Measurements from ENCODE around the gene CEBPZOS.
"Not testable (repeated sequence)": the region's sequence is repeated elsewhere in the genome, so short reads cannot be mapped to it uniquely, and the experiment has no call there.

The CEBPZOS gene

GRCh38 chr2:37188570-37188969, 7.7 kb upstream of the CEBPZOS start, which contains the start of gene SULT6B1:
TSS of gene SULT6B1 (minus strand) at chr2:37188670. CDS start at chr2:37188640, 30 bp downstream.
- Histone ChIP-seq H3K9me3 (ENCODE audit: severe bottlenecking) (no peaks in the 10 kb centered on the region), H3K36me3 (no peaks in the 10 kb centered on the region), H3K4me3 (ENCODE audit: low read depth, low read length) (no peak within 1 kb of the TSS), H3K27me3 (ENCODE audit: insufficient read depth, low read depth, severe bottlenecking) (no peaks in the 10 kb centered on the region), H3K27ac (no peak within 1 kb of the TSS)
- TF ChIP-seq CTCF (IDR thresholded peaks at IDR 0.05; ENCODE audit: low read depth, low read length) = no peak
- DNase-seq = no peak

GRCh38 chr2:37189452-37190153, 6.7 kb upstream of the CEBPZOS start:
- H3K4me3 ChIP-seq (ENCODE audit: low read depth, low read length) = no peak overlapping the region
- no peaks in the 10 kb centered on the region for H3K9me3 ChIP-seq (ENCODE audit: severe bottlenecking)
- peak; percentile 16; the same call in 1 of the 2 replicates for TF ChIP-seq CTCF (IDR thresholded peaks at IDR 0.05; ENCODE audit: low read depth, low read length)
- DNase-seq = peak; percentile 41
- no peaks in the 10 kb centered on the region for H3K27me3 ChIP-seq (ENCODE audit: insufficient read depth, low read depth, severe bottlenecking)
- H3K27ac ChIP-seq = no peak overlapping the region
- H3K36me3 ChIP-seq = no peaks in the 10 kb centered on the region

- H3K4me3 ChIP-seq (ENCODE audit: low read depth, low read length) = no peak overlapping the region
- no peak for TF ChIP-seq CTCF (IDR thresholded peaks at IDR 0.05; ENCODE audit: low read depth, low read length)
- no peaks in the 10 kb centered on the region for H3K9me3 ChIP-seq (ENCODE audit: severe bottlenecking)
- H3K27me3 ChIP-seq (ENCODE audit: insufficient read depth, low read depth, severe bottlenecking) = no peaks in the 10 kb centered on the region
- H3K36me3 ChIP-seq = no peaks in the 10 kb centered on the region
- no peak overlapping the region for H3K27ac ChIP-seq
- DNase-seq = no peak
These were observed 6.0 kb upstream of the CEBPZOS start for GRCh38 chr2:37190290-37190689.

- no peaks in the 10 kb centered on the region for H3K27me3 ChIP-seq (ENCODE audit: insufficient read depth, low read depth, severe bottlenecking)
- no peak for TF ChIP-seq CTCF (IDR thresholded peaks at IDR 0.05; ENCODE audit: low read depth, low read length)
- DNase-seq = no peak
- H3K27ac ChIP-seq = no peak overlapping the region
- no peaks in the 10 kb centered on the region for H3K9me3 ChIP-seq (ENCODE audit: severe bottlenecking)
- no peaks in the 10 kb centered on the region for H3K36me3 ChIP-seq
- H3K4me3 ChIP-seq (ENCODE audit: low read depth, low read length) = no peak overlapping the region
These were observed 5.0 kb upstream of the CEBPZOS start for GRCh38 chr2:37191253-37191652.

GRCh38 chr2:37191747-37192146, 4.5 kb upstream of the CEBPZOS start:
- H3K36me3 ChIP-seq = no peaks in the 10 kb centered on the region
- DNase-seq = no peak
- H3K27me3 ChIP-seq (ENCODE audit: insufficient read depth, low read depth, severe bottlenecking) = no peaks in the 10 kb centered on the region
- H3K9me3 ChIP-seq (ENCODE audit: severe bottlenecking) = no peaks in the 10 kb centered on the region
- no peak for TF ChIP-seq CTCF (IDR thresholded peaks at IDR 0.05; ENCODE audit: low read depth, low read length)
- H3K27ac ChIP-seq = no peak overlapping the region
- no peak overlapping the region for H3K4me3 ChIP-seq (ENCODE audit: low read depth, low read length)

- Histone ChIP-seq H3K27ac (no peak overlapping the region), H3K9me3 (ENCODE audit: severe bottlenecking) (no peaks in the 10 kb centered on the region), H3K4me3 (ENCODE audit: low read depth, low read length) (no peak overlapping the region), H3K36me3 (no peaks in the 10 kb centered on the region), H3K27me3 (ENCODE audit: insufficient read depth, low read depth, severe bottlenecking) (no peaks in the 10 kb centered on the region)
- DNase-seq = no peak
- TF ChIP-seq CTCF (IDR thresholded peaks at IDR 0.05; ENCODE audit: low read depth, low read length) = no peak
These were observed 3.7 kb upstream of the CEBPZOS start for GRCh38 chr2:37192551-37192950.

- peaks cover 21% of the 10 kb centered on the region for H3K36me3 ChIP-seq
- not testable (repeated sequence) for H3K27me3 ChIP-seq (ENCODE audit: insufficient read depth, low read depth, severe bottlenecking); H3K9me3 ChIP-seq (ENCODE audit: severe bottlenecking); DNase-seq
- H3K4me3 ChIP-seq (ENCODE audit: low read depth, low read length) = peak overlapping the region; percentile 91
- peak overlapping the region; percentile 83 for H3K27ac ChIP-seq
These were observed 405 bp upstream of the CEBPZOS start for GRCh38 chr2:37195862-37196319.
